ENCODE measurements around the gene DECR2. TPM values are rescaled to one million over a fixed set of nuclear protein-coding genes. Genes with fewer than 3 reads are reported as not detected.

Gene DECR2
- total RNA-seq, 1 donor from 2014 or later = 17.9 TPM

DNA sequence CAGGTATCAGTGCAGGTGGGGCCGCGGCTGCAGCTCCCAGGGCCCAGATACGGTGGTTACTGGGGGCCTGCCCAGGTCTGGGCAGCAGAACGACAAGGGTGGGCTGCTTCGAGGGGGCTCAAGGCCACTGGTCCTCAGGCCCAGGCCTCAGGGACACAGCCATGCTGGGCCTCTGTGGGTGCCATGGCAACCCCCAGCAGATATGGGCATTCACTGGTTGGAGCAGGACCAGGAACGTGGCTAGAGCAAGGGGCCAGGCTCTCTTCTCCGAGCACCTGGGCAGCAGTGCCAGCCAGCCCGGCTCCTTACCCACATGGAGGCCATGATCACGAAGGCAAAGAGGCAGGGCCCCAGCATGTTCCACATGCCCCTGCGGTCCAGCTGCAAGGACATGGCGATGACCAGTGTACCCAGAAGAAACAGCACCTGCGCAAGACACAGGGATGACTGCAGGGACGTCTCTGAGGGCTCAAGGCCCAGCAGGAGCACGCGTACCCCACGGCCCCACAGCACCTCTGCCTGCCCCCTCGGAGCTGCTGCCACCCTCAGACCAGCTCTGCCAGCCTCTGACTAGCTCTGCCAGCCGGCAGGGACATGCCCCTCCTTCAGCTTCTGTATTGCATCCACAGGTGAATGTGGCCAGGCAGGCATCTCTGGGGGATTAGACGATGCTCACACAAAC is 29.2 kb upstream of the DECR2 start:
- H3K9me3 ChIP-seq = no peaks in the 10 kb centered on the region
- intact Hi-C loops (cut with DNase I) = no loop called here
- peaks cover 0 to 39% of the 10 kb centered on the region in 2 donors for H3K36me3 ChIP-seq
- TF ChIP-seq POLR2A (IDR thresholded peaks at IDR 0.05) (no peak), POLR2AphosphoS5 (IDR thresholded peaks at IDR 0.05; ENCODE audit: insufficient read depth in 1 of 2, low read depth in 1 of 2) (no peak)
- TF ChIP-seq, protein P1, sequence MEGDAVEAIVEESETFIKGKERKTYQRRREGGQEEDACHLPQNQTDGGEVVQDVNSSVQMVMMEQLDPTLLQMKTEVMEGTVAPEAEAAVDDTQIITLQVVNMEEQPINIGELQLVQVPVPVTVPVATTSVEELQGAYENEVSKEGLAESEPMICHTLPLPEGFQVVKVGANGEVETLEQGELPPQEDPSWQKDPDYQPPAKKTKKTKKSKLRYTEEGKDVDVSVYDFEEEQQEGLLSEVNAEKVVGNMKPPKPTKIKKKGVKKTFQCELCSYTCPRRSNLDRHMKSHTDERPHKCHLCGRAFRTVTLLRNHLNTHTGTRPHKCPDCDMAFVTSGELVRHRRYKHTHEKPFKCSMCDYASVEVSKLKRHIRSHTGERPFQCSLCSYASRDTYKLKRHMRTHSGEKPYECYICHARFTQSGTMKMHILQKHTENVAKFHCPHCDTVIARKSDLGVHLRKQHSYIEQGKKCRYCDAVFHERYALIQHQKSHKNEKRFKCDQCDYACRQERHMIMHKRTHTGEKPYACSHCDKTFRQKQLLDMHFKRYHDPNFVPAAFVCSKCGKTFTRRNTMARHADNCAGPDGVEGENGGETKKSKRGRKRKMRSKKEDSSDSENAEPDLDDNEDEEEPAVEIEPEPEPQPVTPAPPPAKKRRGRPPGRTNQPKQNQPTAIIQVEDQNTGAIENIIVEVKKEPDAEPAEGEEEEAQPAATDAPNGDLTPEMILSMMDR (IDR thresholded peaks at IDR 0.05) = no peak
- DNase-seq (ENCODE audit: extremely low spot score in 2 of 2) = no peak
- no peak overlapping the region for H3K4me3 ChIP-seq
- H3K27me3 ChIP-seq = no peaks in the 10 kb centered on the region
- H3K4me1 ChIP-seq = peaks cover 19% of the 10 kb centered on the region
- no peak overlapping the region for H3K27ac ChIP-seq

DNA sequence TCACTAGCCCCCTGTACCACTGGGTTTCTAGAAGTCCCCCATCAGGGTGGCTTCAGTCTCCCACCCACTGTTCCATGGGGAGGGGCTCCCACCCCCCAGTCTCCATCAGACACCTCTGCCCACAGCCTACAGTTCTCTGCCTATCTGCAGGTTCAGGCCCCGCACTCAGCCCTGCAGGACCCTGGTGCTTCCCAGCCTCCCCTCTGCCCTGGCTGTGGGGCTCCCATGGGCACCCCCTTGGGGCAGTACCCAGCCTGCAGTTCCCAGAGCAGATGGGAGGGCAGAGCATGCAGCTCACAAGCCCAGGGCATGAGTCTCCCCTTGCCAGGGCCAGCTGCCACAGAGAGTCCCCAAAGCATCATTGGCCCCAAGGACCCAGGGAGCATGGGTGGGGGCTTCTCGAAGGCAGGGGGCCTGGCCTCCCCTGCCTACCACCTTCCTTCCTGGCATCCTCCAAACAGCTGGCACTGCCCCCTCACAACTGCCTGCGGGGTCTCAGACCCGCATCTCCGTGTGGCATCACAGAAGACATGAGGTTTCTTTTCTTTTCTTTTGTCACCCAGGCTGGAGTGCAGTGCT is 28.6 kb upstream of the DECR2 start:
- Histone ChIP-seq H3K4me3 (no peak overlapping the region), H3K27ac (no peak overlapping the region), H3K27me3 (no peaks in the 10 kb centered on the region), H3K9me3 (no peaks in the 10 kb centered on the region), H3K36me3 (peaks cover 0 to 34% of the 10 kb centered on the region in 2 donors), H3K4me1 (peaks cover 19% of the 10 kb centered on the region)
- DNase-seq (ENCODE audit: extremely low spot score in 2 of 2) = no peak
- TF ChIP-seq POLR2A (IDR thresholded peaks at IDR 0.05) = no peak
- TF ChIP-seq, protein P1 (IDR thresholded peaks at IDR 0.05) = no peak
- no peak for TF ChIP-seq POLR2AphosphoS5 (IDR thresholded peaks at IDR 0.05; ENCODE audit: insufficient read depth in 1 of 2, low read depth in 1 of 2)
- intact Hi-C loops (cut with DNase I) = no loop called here

- Histone ChIP-seq H3K36me3 (peaks cover 0 to 29% of the 10 kb centered on the region in 2 donors), H3K27me3 (no peaks in the 10 kb centered on the region), H3K4me3 (no peak overlapping the region), H3K4me1 (peaks cover 24% of the 10 kb centered on the region), H3K9me3 (no peaks in the 10 kb centered on the region), H3K27ac (no peak overlapping the region)
- intact Hi-C loops (cut with DNase I) = no loop called here
- DNase-seq (ENCODE audit: extremely low spot score in 2 of 2) = no peak
- TF ChIP-seq, protein P1 (IDR thresholded peaks at IDR 0.05) = no peak
- TF ChIP-seq POLR2A (IDR thresholded peaks at IDR 0.05) = no peak
- TF ChIP-seq POLR2AphosphoS5 (IDR thresholded peaks at IDR 0.05; ENCODE audit: insufficient read depth in 1 of 2, low read depth in 1 of 2) = no peak
Observed at GRCh38 chr16:373848-374615, 27.7 kb upstream of the DECR2 start.

GRCh38 chr16:374616-374926 is 27.1 kb upstream of the DECR2 start:
- Histone ChIP-seq H3K4me3 (no peak overlapping the region), H3K36me3 (peaks cover 0 to 29% of the 10 kb centered on the region in 2 donors), H3K9me3 (no peaks in the 10 kb centered on the region), H3K4me1 (peaks cover 26% of the 10 kb centered on the region), H3K27ac (no peak overlapping the region), H3K27me3 (no peaks in the 10 kb centered on the region)
- intact Hi-C loops (cut with DNase I) = no loop called here
- TF ChIP-seq POLR2A (IDR thresholded peaks at IDR 0.05) (no peak), POLR2AphosphoS5 (IDR thresholded peaks at IDR 0.05; ENCODE audit: insufficient read depth in 1 of 2, low read depth in 1 of 2) (no peak)
- TF ChIP-seq, protein P1 (IDR thresholded peaks at IDR 0.05) = no peak
- no peak for DNase-seq (ENCODE audit: extremely low spot score in 2 of 2)

All from vagina (tissue), 2 donors.